ENCODE data around the gene TBL1X. TPM values are rescaled to one million over a fixed set of nuclear protein-coding genes. Genes with fewer than 3 reads are reported as not detected.
"Not testable (repeated sequence)": the region's sequence is repeated elsewhere in the genome, so short reads cannot be mapped to it uniquely, and the experiment has no call there.

Gene TBL1X
- total RNA-seq, 6 experiments from 2014 or later = 34.4 to 53.2 (median 44.9) TPM

DNA sequence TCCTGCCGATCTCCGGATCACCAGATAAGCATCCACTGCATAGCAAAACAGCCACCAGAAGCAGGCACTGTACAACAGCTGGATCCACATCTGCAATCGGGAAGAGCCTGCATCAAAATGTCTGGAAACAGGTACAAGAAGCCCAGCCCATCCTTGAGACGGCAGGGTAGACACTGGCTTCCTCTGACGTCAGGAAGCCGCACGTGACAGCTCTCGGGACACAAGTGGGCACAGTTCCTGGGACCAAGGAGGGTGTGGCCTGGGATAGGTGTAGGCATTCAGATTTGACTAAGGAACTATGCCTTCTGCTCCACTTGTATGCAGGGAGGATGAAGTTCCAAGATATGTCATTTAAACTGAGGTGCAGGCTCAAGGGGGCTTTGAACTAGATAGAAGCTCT is 294.5 kb downstream of the TBL1X start:
- H3K9me3 Mint-ChIP-seq = no peaks in the 10 kb centered on the region
- DNase-seq = no peak
- no peak overlapping the region for H3K27ac Mint-ChIP-seq
- H3K4me1 Mint-ChIP-seq (ENCODE audit: low read depth) = no peaks in the 10 kb centered on the region
- H3K4me3 Mint-ChIP-seq = no peak overlapping the region
- no peaks in the 10 kb centered on the region for H3K36me3 Mint-ChIP-seq (ENCODE audit: low read depth)
- peaks cover 4% of the 10 kb centered on the region; the same call in 1 of the 2 replicates for H3K27me3 Mint-ChIP-seq (ENCODE audit: insufficient read depth)
- TF ChIP-seq, protein P1, sequence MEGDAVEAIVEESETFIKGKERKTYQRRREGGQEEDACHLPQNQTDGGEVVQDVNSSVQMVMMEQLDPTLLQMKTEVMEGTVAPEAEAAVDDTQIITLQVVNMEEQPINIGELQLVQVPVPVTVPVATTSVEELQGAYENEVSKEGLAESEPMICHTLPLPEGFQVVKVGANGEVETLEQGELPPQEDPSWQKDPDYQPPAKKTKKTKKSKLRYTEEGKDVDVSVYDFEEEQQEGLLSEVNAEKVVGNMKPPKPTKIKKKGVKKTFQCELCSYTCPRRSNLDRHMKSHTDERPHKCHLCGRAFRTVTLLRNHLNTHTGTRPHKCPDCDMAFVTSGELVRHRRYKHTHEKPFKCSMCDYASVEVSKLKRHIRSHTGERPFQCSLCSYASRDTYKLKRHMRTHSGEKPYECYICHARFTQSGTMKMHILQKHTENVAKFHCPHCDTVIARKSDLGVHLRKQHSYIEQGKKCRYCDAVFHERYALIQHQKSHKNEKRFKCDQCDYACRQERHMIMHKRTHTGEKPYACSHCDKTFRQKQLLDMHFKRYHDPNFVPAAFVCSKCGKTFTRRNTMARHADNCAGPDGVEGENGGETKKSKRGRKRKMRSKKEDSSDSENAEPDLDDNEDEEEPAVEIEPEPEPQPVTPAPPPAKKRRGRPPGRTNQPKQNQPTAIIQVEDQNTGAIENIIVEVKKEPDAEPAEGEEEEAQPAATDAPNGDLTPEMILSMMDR (IDR thresholded peaks at IDR 0.05) = no peak

DNA sequence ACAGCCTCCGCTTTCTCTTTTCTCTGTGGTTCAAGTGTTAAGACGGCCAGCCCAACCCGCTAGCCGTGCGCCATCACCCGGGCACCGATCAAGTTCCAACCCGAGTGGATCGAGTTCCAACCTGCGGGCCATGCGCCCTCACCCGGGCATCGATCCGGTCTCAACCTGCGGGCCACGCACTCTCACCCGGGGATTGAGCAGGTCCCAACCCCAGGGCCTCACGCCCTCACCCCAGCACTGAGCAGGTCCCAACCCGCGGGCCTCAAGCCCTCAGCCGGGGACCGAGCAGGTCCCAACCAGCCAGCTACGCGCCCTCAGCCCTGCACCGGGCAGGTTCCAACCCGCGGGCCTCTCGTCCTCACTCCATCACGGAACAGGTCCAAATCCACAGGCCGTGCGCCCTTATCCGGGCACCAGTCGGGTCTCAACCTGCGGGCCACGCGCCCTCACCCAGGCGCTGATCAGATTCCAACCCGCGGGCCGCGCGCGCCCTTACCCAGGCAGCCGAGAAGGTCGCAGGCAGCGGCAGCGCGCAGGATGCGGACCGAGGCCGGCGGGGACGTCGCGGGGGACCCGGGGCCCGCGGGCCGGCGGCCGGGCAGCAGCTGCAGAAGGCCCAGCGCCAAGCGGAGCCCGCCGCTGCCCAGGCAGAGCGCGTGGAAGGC is 300.3 kb downstream of the TBL1X start:
- no peaks in the 10 kb centered on the region for H3K9me3 Mint-ChIP-seq
- H3K27ac Mint-ChIP-seq = no peak overlapping the region
- H3K4me3 Mint-ChIP-seq = no peak overlapping the region
- no peaks in the 10 kb centered on the region for H3K36me3 Mint-ChIP-seq (ENCODE audit: low read depth)
- TF ChIP-seq, protein P1 (IDR thresholded peaks at IDR 0.05) = no peak
- no peak for DNase-seq
- H3K4me1 Mint-ChIP-seq (ENCODE audit: low read depth) = no peaks in the 10 kb centered on the region
- peaks cover 5% of the 10 kb centered on the region; the same call in 1 of the 2 replicates for H3K27me3 Mint-ChIP-seq (ENCODE audit: insufficient read depth)

DNA sequence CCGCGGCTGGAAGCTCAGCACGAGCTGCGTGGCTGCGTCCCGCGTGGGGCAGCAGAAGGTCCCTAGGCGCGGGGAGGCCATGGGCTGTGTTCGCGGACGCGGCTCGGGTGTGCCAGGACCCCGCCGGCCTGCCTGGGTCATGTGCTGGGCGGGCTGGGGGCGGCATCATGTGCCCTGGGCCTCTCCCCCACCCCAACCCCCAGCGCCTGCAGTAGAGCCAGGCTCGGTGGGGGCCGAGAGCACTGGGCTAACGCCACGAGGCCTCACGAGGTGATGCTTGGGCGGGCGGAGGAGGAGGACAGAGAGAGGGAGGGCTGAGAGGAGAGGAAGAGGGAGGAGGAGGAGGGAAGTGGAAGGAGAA is 300.9 kb downstream of the TBL1X start, which contains the start of gene GPR143:
Gene GPR143, minus strand, starts transcription at position 111 of the 361 bp plus-strand sequence. Its CDS starts 30 bp downstream, at position 81.
- DNase-seq = no peak
- TF ChIP-seq, protein P1 (IDR thresholded peaks at IDR 0.05) = no peak
- Mint-ChIP-seq H3K4me3 (no peak within 1 kb of the TSS), H3K27me3 (ENCODE audit: insufficient read depth) (peaks cover 6% of the 10 kb centered on the region), H3K36me3 (ENCODE audit: low read depth) (no peaks in the 10 kb centered on the region), H3K9me3 (no peaks in the 10 kb centered on the region), H3K27ac (no peak within 1 kb of the TSS), H3K4me1 (ENCODE audit: low read depth) (no peaks in the 10 kb centered on the region)

DNA sequence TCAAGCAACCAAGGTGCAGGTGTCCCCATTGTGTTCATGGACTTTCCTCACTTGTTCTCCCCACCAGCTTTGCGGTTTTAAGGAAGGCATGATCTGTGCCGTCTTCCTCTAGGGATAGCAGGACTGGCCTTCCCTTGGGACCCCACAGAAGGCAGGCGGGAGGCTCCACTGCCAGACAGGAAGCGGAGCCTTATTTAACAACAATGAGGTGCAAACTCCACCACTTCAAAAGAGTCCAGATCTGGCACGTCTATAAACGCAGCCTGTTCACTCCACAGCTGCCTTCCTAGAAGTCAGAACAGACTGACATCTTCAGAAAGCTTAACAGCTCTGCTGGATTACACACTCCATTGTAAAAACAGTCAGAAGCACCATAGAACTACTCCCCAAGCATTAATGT is 302.5 kb downstream of the TBL1X start:
- no peak for DNase-seq
- TF ChIP-seq, protein P1 (IDR thresholded peaks at IDR 0.05) = no peak
- Mint-ChIP-seq H3K27me3 (ENCODE audit: insufficient read depth) (peaks cover 6% of the 10 kb centered on the region), H3K9me3 (no peaks in the 10 kb centered on the region), H3K4me3 (no peak overlapping the region), H3K27ac (no peak overlapping the region), H3K36me3 (ENCODE audit: low read depth) (no peaks in the 10 kb centered on the region), H3K4me1 (ENCODE audit: low read depth) (no peaks in the 10 kb centered on the region)

DNA sequence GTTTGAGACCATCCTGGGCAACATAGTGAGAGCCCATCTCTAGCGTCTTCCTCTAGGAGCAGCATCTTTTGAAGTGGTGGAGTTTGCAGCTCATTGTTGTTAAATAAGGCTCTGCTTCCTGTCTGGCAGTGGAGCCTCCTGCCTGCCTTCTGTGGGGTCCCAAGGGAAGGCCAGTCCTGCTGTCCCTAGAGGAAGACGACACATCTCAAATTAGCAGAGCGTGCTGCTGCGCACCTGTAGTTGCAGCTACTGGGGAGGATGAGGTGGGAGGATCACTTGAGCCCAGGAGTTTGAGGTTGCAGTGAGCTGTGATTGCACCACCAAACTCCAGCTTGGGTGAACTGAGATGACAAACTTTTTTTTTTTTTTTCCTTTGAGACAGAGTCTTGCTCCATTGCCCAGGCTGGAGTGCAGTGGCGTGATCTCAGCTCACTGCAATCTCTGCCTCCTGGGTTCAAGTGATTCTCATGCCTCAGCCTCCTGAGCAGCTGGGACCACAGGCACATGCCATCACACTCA is 303.5 kb downstream of the TBL1X start:
- H3K36me3 Mint-ChIP-seq (ENCODE audit: low read depth); H3K9me3 Mint-ChIP-seq; DNase-seq; H3K27ac Mint-ChIP-seq; H3K27me3 Mint-ChIP-seq (ENCODE audit: insufficient read depth); H3K4me1 Mint-ChIP-seq (ENCODE audit: low read depth); H3K4me3 Mint-ChIP-seq: not testable (repeated sequence)

DNA sequence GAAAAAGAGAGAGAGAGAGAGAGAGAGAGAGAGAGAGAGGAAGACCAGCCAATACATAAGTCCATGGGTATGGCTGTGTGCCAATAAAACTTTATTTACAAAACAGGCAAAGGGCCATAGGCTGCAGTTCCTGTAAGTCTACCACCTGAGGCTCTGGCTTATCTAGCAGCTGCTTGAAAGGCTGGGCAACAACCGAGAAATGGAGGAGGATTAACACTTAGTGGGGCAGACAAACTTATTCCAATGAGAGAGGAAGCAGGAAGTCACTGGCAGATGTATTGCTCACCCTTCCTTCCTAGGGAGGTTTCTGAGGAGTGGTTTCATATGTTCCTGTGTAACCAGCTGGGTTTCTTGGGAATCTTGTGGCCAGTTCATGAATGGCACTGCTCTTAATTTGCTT is 305.5 kb downstream of the TBL1X start:
- H3K4me3 Mint-ChIP-seq = no peak overlapping the region
- no peak for DNase-seq

More for the DNA sequence above, 305.5 kb downstream of the TBL1X start:
- no peaks in the 10 kb centered on the region for H3K9me3 Mint-ChIP-seq
- H3K4me1 Mint-ChIP-seq (ENCODE audit: low read depth) = no peaks in the 10 kb centered on the region
- TF ChIP-seq, protein P1 (IDR thresholded peaks at IDR 0.05) = no peak
- peaks cover 10% of the 10 kb centered on the region for H3K27me3 Mint-ChIP-seq (ENCODE audit: insufficient read depth)
- H3K36me3 Mint-ChIP-seq (ENCODE audit: low read depth) = no peaks in the 10 kb centered on the region
- H3K27ac Mint-ChIP-seq = no peak overlapping the region
